ENCODE measurements around the gene SH3RF3. TPM values are rescaled to one million over a fixed set of nuclear protein-coding genes. Genes with fewer than 3 reads are reported as not detected.

Gene SH3RF3
- total RNA-seq, 3 donors from 2014 or later (not counting 1 experiment from before 2014, with no cell fraction given): 0.23 to 0.61 (median 0.34) TPM

GRCh38 chr2:109313343-109313742 lies 184.3 kb downstream of the SH3RF3 start:
- no peak for DNase-seq
- no peaks in the 10 kb centered on the region for H3K36me3 Mint-ChIP-seq
- TF ChIP-seq CTCF (IDR thresholded peaks at IDR 0.05): no peak
- H3K27ac Mint-ChIP-seq: no peak overlapping the region
- peaks cover 0 to 15% of the 10 kb centered on the region in 2 donors for H3K27me3 Mint-ChIP-seq (ENCODE audit: low read depth in 2 of 2)
- no peak for ATAC-seq
- Histone ChIP-seq H3K27me3 (ENCODE audit: control insufficient read depth, insufficient read depth, low read length) (no peaks in the 10 kb centered on the region), H3K36me3 (ENCODE audit: control insufficient read depth, insufficient read depth, low read length) (no peaks in the 10 kb centered on the region), H3K4me1 (ENCODE audit: control insufficient read depth, insufficient read depth, low read length) (no peaks in the 10 kb centered on the region), H3K9me3 (ENCODE audit: control insufficient read depth, insufficient read depth, low read length) (no peaks in the 10 kb centered on the region), H3K4me3 (ENCODE audit: low read length) (no peak overlapping the region), H3K27ac (ENCODE audit: low read length) (no peak overlapping the region)
- 96% methylated on average over 4 of the region's 4 CpGs for WGBS (ENCODE audit: insufficient coverage)
- H3K4me3 Mint-ChIP-seq: no peak overlapping the region
- intact Hi-C loops (cut with micrococcal nuclease): no loop called here
- no peaks in the 10 kb centered on the region for H3K4me1 Mint-ChIP-seq
- no peaks in the 10 kb centered on the region for H3K9me3 Mint-ChIP-seq

GRCh38 chr2:109316091-109316490 lies 187.1 kb downstream of the SH3RF3 start:
- TF ChIP-seq CTCF (IDR thresholded peaks at IDR 0.05): no peak
- H3K4me1 Mint-ChIP-seq: peaks cover 7 to 12% of the 10 kb centered on the region in 2 donors
- Histone ChIP-seq H3K4me3 (ENCODE audit: low read length) (no peak overlapping the region), H3K36me3 (ENCODE audit: control insufficient read depth, insufficient read depth, low read length) (no peaks in the 10 kb centered on the region), H3K9me3 (ENCODE audit: control insufficient read depth, insufficient read depth, low read length) (no peaks in the 10 kb centered on the region), H3K4me1 (ENCODE audit: control insufficient read depth, insufficient read depth, low read length) (peaks cover 6% of the 10 kb centered on the region), H3K27me3 (ENCODE audit: control insufficient read depth, insufficient read depth, low read length) (no peaks in the 10 kb centered on the region), H3K27ac (ENCODE audit: low read length) (no peak overlapping the region)
- peaks cover 11 to 31% of the 10 kb centered on the region in 2 donors for H3K27me3 Mint-ChIP-seq (ENCODE audit: low read depth in 2 of 2)
- no peaks in the 10 kb centered on the region for H3K9me3 Mint-ChIP-seq
- no peak for DNase-seq
- H3K4me3 Mint-ChIP-seq: no peak overlapping the region
- H3K36me3 Mint-ChIP-seq: no peaks in the 10 kb centered on the region
- ATAC-seq: no peak
- intact Hi-C loops (cut with micrococcal nuclease): no loop called here
- WGBS (ENCODE audit: insufficient coverage): 83% methylated on average over 2 of the region's 2 CpGs
- H3K27ac Mint-ChIP-seq: no peak overlapping the region

- no peak for DNase-seq
- H3K4me3 ChIP-seq (ENCODE audit: low read length): no peak overlapping the region
- H3K36me3 ChIP-seq (ENCODE audit: control insufficient read depth, insufficient read depth, low read length): no peaks in the 10 kb centered on the region
- no peak for TF ChIP-seq CTCF (IDR thresholded peaks at IDR 0.05)
- H3K4me3 Mint-ChIP-seq: no peak overlapping the region
- intact Hi-C loops (cut with micrococcal nuclease): no loop called here
- H3K4me1 ChIP-seq (ENCODE audit: control insufficient read depth, insufficient read depth, low read length): peaks cover 6% of the 10 kb centered on the region
- peaks cover 16 to 37% of the 10 kb centered on the region in 2 donors for H3K27me3 Mint-ChIP-seq (ENCODE audit: low read depth in 2 of 2)
- WGBS (ENCODE audit: insufficient coverage): 89% methylated on average over 15 of the region's 15 CpGs
- no peaks in the 10 kb centered on the region for H3K9me3 ChIP-seq (ENCODE audit: control insufficient read depth, insufficient read depth, low read length)
- H3K9me3 Mint-ChIP-seq: no peaks in the 10 kb centered on the region
- H3K27me3 ChIP-seq (ENCODE audit: control insufficient read depth, insufficient read depth, low read length): no peaks in the 10 kb centered on the region
- H3K27ac Mint-ChIP-seq: no peak overlapping the region
- H3K4me1 Mint-ChIP-seq: peaks cover 7 to 12% of the 10 kb centered on the region in 2 donors
- no peak overlapping the region for H3K27ac ChIP-seq (ENCODE audit: low read length)
- no peak for ATAC-seq
- no peaks in the 10 kb centered on the region for H3K36me3 Mint-ChIP-seq
These were observed 188.6 kb downstream of the SH3RF3 start for GRCh38 chr2:109317471-109318095.
